B cell (primary cell): ENCODE measurements around the gene GYG2. TPM values are rescaled to one million over a fixed set of nuclear protein-coding genes. Genes with fewer than 3 reads are reported as not detected.

Source experiments
- ATAC-seq: fragments of 200-7000 bp; cut with Tn5 transposase; one replicate; pipeline ENCODE4 v1.10.0; 2021; ENCODE audit warnings: low read depth, mild to moderate bottlenecking, moderate number of reproducible peaks, moderate library complexity
- CTCF ChIA-PET: fragments of 350-600 bp; sonication (Branson Sonifier 250); formaldehyde crosslinking; loops from one replicate; lab custom pipeline; 2021; ENCODE audit warnings: antibody characterized with exemption, inconsistent platforms; lab: Charles Lee
- POLR2A ChIA-PET: fragments of 350-600 bp; sonication (Branson Sonifier 250); formaldehyde crosslinking; loops from one replicate; lab custom pipeline; 2021; ENCODE audit warnings: antibody characterized with exemption; lab: Charles Lee
- DNase-seq: peaks from one replicate; pipeline ENCODE4 v3.0.0; 2013
- H2AFZ ChIP-seq: 2 replicates; pipeline ENCODE4 v1.6.1; 2012; ENCODE audit warnings: mild to moderate bottlenecking, low read depth, low read length; ENCODE audit not compliant: insufficient read depth, poor library complexity, severe bottlenecking
- H3K27ac ChIP-seq, 2 donors: 1 replicate in 1 of 2; 2 replicates in 1 of 2; pipeline ENCODE4 v1.5.1; 2012 to 2013; ENCODE audit warnings: low read length in 2 of 2, mild to moderate bottlenecking in 2 of 2, moderate library complexity in 1 of 2
- H3K27me3 ChIP-seq, 4 experiments: fragments of 200-600 bp in 1 of 4; sonication (generic) in 1 of 4; replicated peaks in 1 of 4; 1 replicate in 2 of 4; 2 replicates in 2 of 4; pipeline versions ENCODE4 v1.6.1 to v1.7.0; 2013 to 2016; ENCODE audit warnings: low read length in 3 of 4, mild to moderate bottlenecking in 2 of 4, mixed read lengths in 1 of 4, moderate library complexity in 1 of 4; ENCODE audit not compliant: insufficient read depth in 4 of 4, control insufficient read depth in 3 of 4; ENCODE audit errors: control extremely low read depth in 1 of 4
- H3K36me3 ChIP-seq, 2 experiments: replicated peaks in 1 of 2; 1 replicate in 1 of 2; 2 replicates in 1 of 2; pipeline versions ENCODE4 v1.6.1 to v1.7.1; 2013; ENCODE audit warnings: low read length in 1 of 2; ENCODE audit not compliant: insufficient read depth in 2 of 2, control insufficient read depth in 1 of 2; ENCODE audit errors: control extremely low read depth in 1 of 2, extremely low read depth in 1 of 2
- H3K4me1 ChIP-seq, 2 donors: fragments of 200-600 bp in 1 of 2; sonication (generic) in 1 of 2; 1 replicate in 1 of 2; 2 replicates in 1 of 2; pipeline versions ENCODE4 v1.5.1 to v1.6.1; 2013 to 2017; ENCODE audit warnings: low read length in 2 of 2; ENCODE audit not compliant: control insufficient read depth in 2 of 2, insufficient read depth in 2 of 2
- H3K4me2 ChIP-seq: replicated peaks from 2 replicates; pipeline ENCODE3; 2012; ENCODE audit warnings: mild to moderate bottlenecking, low read depth, low read length; ENCODE audit not compliant: poor library complexity, severe bottlenecking
- H3K4me3 ChIP-seq, 5 experiments: fragments of 200-600 bp in 1 of 5; sonication (generic) in 1 of 5; 1 replicate in 3 of 5; 2 replicates in 2 of 5; pipeline versions ENCODE4 v1.5.1 to v1.7.0; 2011 to 2016; ENCODE audit warnings: low read length in 4 of 5, mild to moderate bottlenecking in 4 of 5, low read depth in 2 of 5, control low read depth in 1 of 5, moderate library complexity in 1 of 5; ENCODE audit not compliant: insufficient read depth in 1 of 5; ENCODE audit errors: control extremely low read depth in 1 of 5, extremely low read depth in 1 of 5
- H3K79me2 ChIP-seq: fragments of 200-600 bp; sonication (generic); one replicate; pipeline ENCODE4 v1.6.0; 2016; ENCODE audit warnings: low read length; ENCODE audit not compliant: control insufficient read depth, insufficient read depth
- H3K9ac ChIP-seq: fragments of 200-600 bp; sonication (generic); 2 replicates; pipeline ENCODE4 v1.6.1; 2017; ENCODE audit warnings: mild to moderate bottlenecking, low read length, moderate library complexity
- H3K9me3 ChIP-seq, 3 donors: one replicate each; pipeline versions ENCODE4 v1.6.1 to v1.7.1; 2013; ENCODE audit warnings: low read length in 2 of 3; ENCODE audit not compliant: control insufficient read depth in 2 of 3, insufficient read depth in 1 of 3; ENCODE audit errors: control extremely low read depth in 1 of 3
- H4K20me1 ChIP-seq: 2 replicates; pipeline ENCODE4 v1.6.0; 2012; ENCODE audit warnings: mild to moderate bottlenecking, low read length; ENCODE audit not compliant: insufficient read depth, control insufficient read depth, poor library complexity, severe bottlenecking
- H3K27ac Mint-ChIP-seq: one replicate; pipeline ENCODE4 v1.8.0; 2021; ENCODE audit warnings: mixed read lengths
- H3K27me3 Mint-ChIP-seq: one replicate; pipeline ENCODE4 v1.8.0; 2021; ENCODE audit warnings: mixed read lengths
- H3K4me1 Mint-ChIP-seq: one replicate; pipeline ENCODE4 v1.8.0; 2021; ENCODE audit warnings: mixed read lengths
- H3K4me3 Mint-ChIP-seq: one replicate; pipeline ENCODE4 v1.8.0; 2021; ENCODE audit warnings: mixed read lengths
- H3K9me3 Mint-ChIP-seq: one replicate; pipeline ENCODE4 v1.8.0; 2022; ENCODE audit warnings: mixed read lengths; ENCODE audit not compliant: insufficient read depth
- CTCF ChIP-seq: fragments of 200-600 bp; IDR thresholded peaks from one replicate; pipeline ENCODE4 v1.8.0; 2022; ENCODE audit warnings: antibody characterized with exemption, mild to moderate bottlenecking
- EZH2 ChIP-seq: IDR thresholded peaks from 2 replicates; pipeline ENCODE4 v1.6.1; 2012; ENCODE audit warnings: borderline replicate concordance, low read depth, mild to moderate bottlenecking, moderate library complexity, low read length; ENCODE audit not compliant: insufficient read depth, poor library complexity, severe bottlenecking
- WGBS: methylation state at CpG from one replicate; pipeline ENCODE4 v1.1.5; 2013; ENCODE audit warnings: missing lambda C conversion rate; ENCODE audit not compliant: insufficient coverage; 5-methylcytosine and 5-hydroxymethylcytosine counted together
- intact Hi-C: fragments of 100-400 bp; cut with micrococcal nuclease; formaldehyde crosslinking; loops from one replicate; pipeline ENCODE4 v1.10.0; 2022
- polyA plus RNA-seq: library from polyadenylated mRNA; depleted of rRNA; stranded (reverse); fragments of >200 nt; gene quantifications from 2 replicates; pipeline ENCODE4 v1.2.3, GENCODE V29; 2012
- total RNA-seq, 2 donors: library from RNA; stranded (reverse); fragments of 120-200 nt in 1 of 2; gene quantifications; 1 replicate in 1 of 2; 2 replicates in 1 of 2; pipeline versions ENCODE4 v1.2.3 to v1.2.4, GENCODE V29; 2013 to 2022

The GYG2 gene
- total and polyA plus RNA-seq, 2 donors (not counting 1 experiment from before 2014, with no cell fraction given), result not detected

GRCh38 chrX:2910109-2910508, 81.4 kb downstream of the GYG2 start:
- Mint-ChIP-seq H3K4me1 (no peaks in the 10 kb centered on the region), H3K4me3 (no peak overlapping the region), H3K27me3 (no peaks in the 10 kb centered on the region), H3K27ac (no peak overlapping the region), H3K9me3 (no peaks in the 10 kb centered on the region)
- ChIA-PET POLR2A (no interaction called here), CTCF (no interaction called here)
- Histone ChIP-seq H3K27ac (no peak overlapping the region), H3K27me3 (no peaks in the 10 kb centered on the region), H3K79me2 (no peaks in the 10 kb centered on the region), H3K4me2 (no peak overlapping the region), H3K4me3 (no peak overlapping the region), H4K20me1 (no peaks in the 10 kb centered on the region), H3K36me3 (no peaks in the 10 kb centered on the region), H2AFZ (no peak overlapping the region), H3K9ac (no peak overlapping the region), H3K4me1 (no peaks in the 10 kb centered on the region), H3K9me3 (peaks cover 0 to under 1% (median 0%) of the 10 kb centered on the region in 3 donors)
- DNase-seq, result no peak
- no peak for TF ChIP-seq CTCF
- TF ChIP-seq EZH2, result no peak
- no CpG with 5 or more reads among the region's 3 CpGs for WGBS
- intact Hi-C loops, result no loop called here
- no peak for ATAC-seq

GRCh38 chrX:2913118-2913517, 84.4 kb downstream of the GYG2 start:
- intact Hi-C loops, result no loop called here
- Histone ChIP-seq H3K4me1 (no peaks in the 10 kb centered on the region), H3K4me2 (no peak overlapping the region), H3K36me3 (no peaks in the 10 kb centered on the region), H4K20me1 (no peaks in the 10 kb centered on the region), H3K79me2 (no peaks in the 10 kb centered on the region), H3K9me3 (peaks cover 0 to 3% (median 0%) of the 10 kb centered on the region in 3 donors), H3K4me3 (no peak overlapping the region), H3K9ac (no peak overlapping the region), H3K27me3 (no peaks in the 10 kb centered on the region), H2AFZ (no peak overlapping the region), H3K27ac (no peak overlapping the region)
- Mint-ChIP-seq H3K4me1 (no peaks in the 10 kb centered on the region), H3K27me3 (no peaks in the 10 kb centered on the region), H3K27ac (no peak overlapping the region), H3K4me3 (no peak overlapping the region), H3K9me3 (no peaks in the 10 kb centered on the region)
- no CpG with 5 or more reads among the region's 3 CpGs for WGBS
- DNase-seq (no peak), ATAC-seq (no peak)
- CTCF ChIA-PET, result no interaction called here
- no peak for TF ChIP-seq CTCF
- TF ChIP-seq EZH2, result no peak
- POLR2A ChIA-PET, result no interaction called here
